Renal pelvis (tissue), 12 donors: ENCODE measurements around the gene SHFL. TPM values are rescaled to one million over a fixed set of nuclear protein-coding genes. Genes with fewer than 3 reads are reported as not detected.

Experiments used
- DNase-seq: peaks from one replicate; pipeline ENCODE4 v3.0.0-alpha.2; 2013
- long read RNA-seq, 16 experiments: transcript quantifications; one replicate each; lab custom pipeline, GENCODE V29; 2026
- polyA plus RNA-seq, 3 donors: library from polyadenylated mRNA; unstranded; fragments of 120-200 nt; gene quantifications; one replicate each; pipeline ENCODE4 v1.2.1, GENCODE V29; 2013; ENCODE audit not compliant: insufficient read length in 3 of 3

The SHFL gene
- 10 to 100 TPM; 25.0 to 30.2 (median 27.7) TPM for polyA plus RNA-seq
- long read RNA-seq, donor 1, transcript C19orf66-201 (8 exons, 2,117 nt), result minor isoform, 6 of 35 reads
- long read RNA-seq, donor 1, transcript C19orf66-203 (7 exons, 2,079 nt), result minor isoform, 6 of 35 reads
- long read RNA-seq, donor 1, transcript C19orf66-204 (1 exons, 1,655 nt), result major isoform, 23 of 35 reads
- long read RNA-seq, donor 1, partial matches to known transcripts, result 0 of 35 reads
- long read RNA-seq, donor 1, other reads (novel, unspliced or antisense), result 0 of 35 reads
- long read RNA-seq, donor 2, transcript C19orf66-203 (7 exons, 2,079 nt), result minor isoform, 5 of 33 reads
- long read RNA-seq, donor 2, transcript C19orf66-204 (1 exons, 1,655 nt), result major isoform, 25 of 33 reads
- long read RNA-seq, donor 2, partial matches to known transcripts, result 0 of 33 reads
- long read RNA-seq, donor 2, other reads (novel, unspliced or antisense), result 0 of 33 reads
- long read RNA-seq, donor 3, transcript C19orf66-203 (7 exons, 2,079 nt), result minor isoform, 5 of 29 reads
- long read RNA-seq, donor 3, transcript C19orf66-201 (8 exons, 2,117 nt), result minor isoform, 10 of 29 reads
- long read RNA-seq, donor 3, transcript C19orf66-204 (1 exons, 1,655 nt), result major isoform, 14 of 29 reads
- long read RNA-seq, donor 3, partial matches to known transcripts, result 0 of 29 reads
- long read RNA-seq, donor 3, other reads (novel, unspliced or antisense), result 0 of 29 reads
- long read RNA-seq, donor 4, transcript C19orf66-204 (1 exons, 1,655 nt), result major isoform, 31 of 47 reads
- long read RNA-seq, donor 4, transcript C19orf66-201 (8 exons, 2,117 nt), result minor isoform, 12 of 47 reads
- long read RNA-seq, donor 4, partial matches to known transcripts, result 0 of 47 reads
- long read RNA-seq, donor 4, other reads (novel, unspliced or antisense), result 0 of 47 reads
- long read RNA-seq, donor 5, transcript C19orf66-201 (8 exons, 2,117 nt), result minor isoform, 6 of 17 reads
- long read RNA-seq, donor 5, transcript C19orf66-204 (1 exons, 1,655 nt), result major isoform, 10 of 17 reads
- long read RNA-seq, donor 5, partial matches to known transcripts, result 0 of 17 reads
- long read RNA-seq, donor 5, other reads (novel, unspliced or antisense), result 0 of 17 reads
- long read RNA-seq, donor 6, transcript C19orf66-204 (1 exons, 1,655 nt), result major isoform, 14 of 20 reads
- long read RNA-seq, donor 6, partial matches to known transcripts, result 0 of 20 reads
- long read RNA-seq, donor 6, other reads (novel, unspliced or antisense), result 0 of 20 reads
- long read RNA-seq, donor 7, transcript C19orf66-204 (1 exons, 1,655 nt), result major isoform, 17 of 28 reads
- long read RNA-seq, donor 7, transcript C19orf66-201 (8 exons, 2,117 nt), result minor isoform, 10 of 28 reads
- long read RNA-seq, donor 7, partial matches to known transcripts, result 0 of 28 reads
- long read RNA-seq, donor 7, other reads (novel, unspliced or antisense), result 0 of 28 reads
- long read RNA-seq, donor 8, transcript C19orf66-204 (1 exons, 1,655 nt), result major isoform, 11 of 24 reads
- long read RNA-seq, donor 8, transcript C19orf66-201 (8 exons, 2,117 nt), result minor isoform, 8 of 24 reads
- long read RNA-seq, donor 8, partial matches to known transcripts, result 0 of 24 reads
- long read RNA-seq, donor 8, other reads (novel, unspliced or antisense), result 0 of 24 reads
- long read RNA-seq, donor 9, transcript C19orf66-203 (7 exons, 2,079 nt), result minor isoform, 6 of 37 reads
- long read RNA-seq, donor 9, transcript C19orf66-201 (8 exons, 2,117 nt), result minor isoform, 8 of 37 reads
- long read RNA-seq, donor 9, transcript C19orf66-204 (1 exons, 1,655 nt), result major isoform, 22 of 37 reads
- long read RNA-seq, donor 9, partial matches to known transcripts, result 0 of 37 reads
- long read RNA-seq, donor 9, other reads (novel, unspliced or antisense), result 0 of 37 reads
- long read RNA-seq, donor 10, transcript C19orf66-201 (8 exons, 2,117 nt), result minor isoform, 9 of 33 reads
- long read RNA-seq, donor 10, transcript C19orf66-204 (1 exons, 1,655 nt), result major isoform, 20 of 33 reads
- long read RNA-seq, donor 10, partial matches to known transcripts, result 0 of 33 reads
- long read RNA-seq, donor 10, other reads (novel, unspliced or antisense), result 0 of 33 reads
- long read RNA-seq, donor 11, transcript C19orf66-204 (1 exons, 1,655 nt), result major isoform, 12 of 16 reads
- long read RNA-seq, donor 11, partial matches to known transcripts, result 0 of 16 reads
- long read RNA-seq, donor 11, other reads (novel, unspliced or antisense), result 0 of 16 reads
- long read RNA-seq, donor 12, transcript C19orf66-204 (1 exons, 1,655 nt), result major isoform, 22 of 44 reads
- long read RNA-seq, donor 12, transcript C19orf66-201 (8 exons, 2,117 nt), result minor isoform, 10 of 44 reads
- long read RNA-seq, donor 12, transcript C19orf66-203 (7 exons, 2,079 nt), result minor isoform, 9 of 44 reads
- long read RNA-seq, donor 12, partial matches to known transcripts, result 0 of 44 reads
- long read RNA-seq, donor 12, other reads (novel, unspliced or antisense), result 0 of 44 reads
- long read RNA-seq, donor 13, transcript C19orf66-204 (1 exons, 1,655 nt), result major isoform, 13 of 21 reads
- long read RNA-seq, donor 13, transcript C19orf66-203 (7 exons, 2,079 nt), result minor isoform, 5 of 21 reads
- long read RNA-seq, donor 13, partial matches to known transcripts, result 0 of 21 reads
- long read RNA-seq, donor 13, other reads (novel, unspliced or antisense), result 0 of 21 reads
- long read RNA-seq, donor 14, result 0 reads
- long read RNA-seq, donor 15, result 0 reads
- long read RNA-seq, donor 16, transcript C19orf66-201 (8 exons, 2,117 nt), result minor isoform, 7 of 34 reads
- long read RNA-seq, donor 16, transcript C19orf66-204 (1 exons, 1,655 nt), result major isoform, 23 of 34 reads
- long read RNA-seq, donor 16, partial matches to known transcripts, result 0 of 34 reads
- long read RNA-seq, donor 16, other reads (novel, unspliced or antisense), result 0 of 34 reads

GRCh38 chr19:10085641-10086590 is at the start of gene SHFL:
TSS of gene SHFL (plus strand) at chr19:10086317. CDS start at chr19:10086428, 111 bp downstream.
- peak; percentile 66 for DNase-seq

GRCh38 chr19:10036601-10037071 is 49.5 kb upstream of the SHFL start:
- no peak for DNase-seq

GRCh38 chr19:10037367-10037766 is 48.8 kb upstream of the SHFL start:
- DNase-seq, result no peak

GRCh38 chr19:10037809-10038208 is 48.3 kb upstream of the SHFL start:
- DNase-seq, result no peak

- DNase-seq, result no peak
These were observed 42.7 kb upstream of the SHFL start for GRCh38 chr19:10043286-10043927.

GRCh38 chr19:10044390-10044789 is 41.7 kb upstream of the SHFL start:
- no peak for DNase-seq

- no peak for DNase-seq
These were observed 40.7 kb upstream of the SHFL start for GRCh38 chr19:10045371-10045770.

- DNase-seq, result no peak
These were observed 36.5 kb upstream of the SHFL start for GRCh38 chr19:10049626-10050025.

GRCh38 chr19:10052602-10053360 is 33.3 kb upstream of the SHFL start:
- DNase-seq, result no peak

GRCh38 chr19:10061717-10062310 is 24.3 kb upstream of the SHFL start:
- no peak for DNase-seq

GRCh38 chr19:10068205-10068604 is 17.9 kb upstream of the SHFL start:
- DNase-seq, result no peak

GRCh38 chr19:10069046-10069445 is 17.1 kb upstream of the SHFL start:
- no peak for DNase-seq

GRCh38 chr19:10070730-10071446 is 15.2 kb upstream of the SHFL start:
- no peak for DNase-seq

- DNase-seq, result no peak
These were observed 12.0 kb upstream of the SHFL start for GRCh38 chr19:10074153-10074552.

- DNase-seq, result no peak
These were observed 9.6 kb upstream of the SHFL start for GRCh38 chr19:10076535-10076934.
